ENCODE measurements around the gene TRMT1L.
A peak's percentile ranks its signal among the peaks of the same experiment; 100 is the strongest.

The TRMT1L gene

DNA sequence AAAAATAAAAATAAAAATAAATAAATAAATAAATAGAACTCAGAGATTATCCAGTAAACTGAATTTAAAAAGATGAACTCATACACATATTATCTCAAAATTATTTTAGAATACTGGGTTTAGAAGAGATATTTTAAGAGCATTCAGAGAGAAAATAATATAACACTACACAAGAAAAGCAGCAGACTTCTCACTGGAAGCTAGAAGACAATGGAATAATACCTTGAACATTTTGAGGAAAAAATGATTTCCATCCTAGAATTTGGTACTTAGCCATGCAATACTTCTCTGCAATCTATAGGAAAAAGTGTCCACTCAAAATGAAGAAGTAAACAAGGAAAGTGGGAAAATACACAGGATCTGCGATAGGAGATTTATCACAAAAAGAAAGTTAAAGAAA lies 24.2 kb downstream of the TRMT1L start:
- no peak overlapping the region for H3K4me3 ChIP-seq (ENCODE audit: low read length)
- DNase-seq (ENCODE audit: low read depth), result no peak
- TF ChIP-seq CTCF (IDR thresholded peaks at IDR 0.05; ENCODE audit: insufficient read depth, low read depth, low read length, missing control alignments), result no peak

GRCh38 chr1:185129708-185130107 lies 27.0 kb downstream of the TRMT1L start:
- TF ChIP-seq CTCF (IDR thresholded peaks at IDR 0.05; ENCODE audit: insufficient read depth, low read depth, low read length, missing control alignments), result no peak
- no peak for DNase-seq (ENCODE audit: low read depth)
- no peak overlapping the region for H3K4me3 ChIP-seq (ENCODE audit: low read length)

DNA sequence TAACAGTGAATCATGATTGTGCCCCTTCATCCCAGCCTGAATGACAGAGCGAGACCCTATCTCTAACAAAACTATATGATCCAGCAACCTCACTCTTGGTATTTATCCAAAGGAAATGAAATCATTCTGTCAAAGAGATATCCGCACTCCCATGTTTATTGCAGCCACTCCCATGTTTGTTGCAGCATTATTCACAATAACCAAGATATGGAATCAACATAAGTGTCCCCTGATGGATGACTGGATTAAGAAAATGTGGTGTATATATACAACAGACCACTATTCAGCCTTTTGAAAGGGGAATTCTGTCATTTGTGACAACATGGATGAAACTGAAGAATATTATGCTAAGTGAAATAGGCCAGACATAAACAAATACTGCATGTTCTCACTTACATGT lies 44.4 kb downstream of the TRMT1L start:
- DNase-seq (ENCODE audit: low read depth), result no peak
- TF ChIP-seq CTCF (IDR thresholded peaks at IDR 0.05; ENCODE audit: insufficient read depth, low read depth, low read length, missing control alignments), result no peak
- no peak overlapping the region for H3K4me3 ChIP-seq (ENCODE audit: low read length)

DNA sequence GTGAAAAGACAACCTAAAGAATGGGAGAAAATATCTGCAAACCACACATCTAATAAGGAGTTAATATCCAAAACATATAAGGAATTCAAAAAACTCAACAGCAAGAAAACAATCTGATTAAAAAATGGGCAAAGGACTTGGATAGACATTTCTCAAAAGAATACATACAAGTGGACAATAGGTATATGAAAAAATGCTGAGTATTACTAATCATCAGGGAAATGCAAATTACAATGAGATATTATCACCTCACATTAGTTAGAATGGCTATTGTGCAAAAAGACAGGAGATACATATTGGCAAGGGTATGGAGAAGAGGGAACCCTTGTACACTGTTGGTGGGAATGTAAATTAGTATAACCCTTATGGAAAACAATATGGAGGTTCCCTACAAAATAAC lies 44.9 kb downstream of the TRMT1L start:
- no peak for DNase-seq (ENCODE audit: low read depth)
- no peak for TF ChIP-seq CTCF (IDR thresholded peaks at IDR 0.05; ENCODE audit: insufficient read depth, low read depth, low read length, missing control alignments)
- no peak overlapping the region for H3K4me3 ChIP-seq (ENCODE audit: low read length)

GRCh38 chr1:185110145-185110544 lies 46.6 kb downstream of the TRMT1L start:
- H3K4me3 ChIP-seq (ENCODE audit: low read length), result no peak overlapping the region
- peak; percentile 31 for DNase-seq (ENCODE audit: low read depth)
- no peak for TF ChIP-seq CTCF (IDR thresholded peaks at IDR 0.05; ENCODE audit: insufficient read depth, low read depth, low read length, missing control alignments)

GRCh38 chr1:185108321-185108720 lies 48.4 kb downstream of the TRMT1L start:
- H3K4me3 ChIP-seq (ENCODE audit: low read length), result no peak overlapping the region
- no peak for DNase-seq (ENCODE audit: low read depth)
- TF ChIP-seq CTCF (IDR thresholded peaks at IDR 0.05; ENCODE audit: insufficient read depth, low read depth, low read length, missing control alignments), result no peak

DNA sequence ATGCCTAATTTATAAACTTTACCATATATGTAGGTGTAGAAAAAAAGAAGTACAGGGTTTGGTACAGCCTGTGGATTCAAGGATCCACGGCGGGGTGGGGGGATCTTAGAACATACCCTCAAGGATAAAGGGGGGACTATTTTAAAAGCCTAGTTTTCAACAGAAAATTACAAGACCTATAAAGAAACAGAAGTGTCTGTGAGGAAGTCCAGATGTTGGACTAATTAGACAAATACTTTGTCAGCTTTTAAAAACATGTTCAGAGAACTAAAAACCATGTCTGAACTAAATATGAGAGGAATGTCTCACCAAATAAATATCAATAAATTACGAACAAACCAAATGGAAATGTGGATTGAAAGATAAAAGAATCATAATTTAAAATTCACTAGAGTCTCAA lies 51.6 kb downstream of the TRMT1L start:
- no peak overlapping the region for H3K4me3 ChIP-seq (ENCODE audit: low read length)
- no peak for DNase-seq (ENCODE audit: low read depth)
- no peak for TF ChIP-seq CTCF (IDR thresholded peaks at IDR 0.05; ENCODE audit: insufficient read depth, low read depth, low read length, missing control alignments)
